Urinary bladder (tissue), 4 donors: ENCODE data around the gene TAF3. TPM values are rescaled to one million over a fixed set of nuclear protein-coding genes. Genes with fewer than 3 reads are reported as not detected.
"Not testable (repeated sequence)": the region's sequence is repeated elsewhere in the genome, so short reads cannot be mapped to it uniquely, and the experiment has no call there.

Source experiments
- DNase-seq: peaks from one replicate; pipeline ENCODE4 v3.0.0-alpha.2; 2015; ENCODE audit errors: extremely low spot score
- H3K27ac ChIP-seq: one replicate; pipeline ENCODE4 v1.5.1; 2013; ENCODE audit warnings: low read depth, mild to moderate bottlenecking, moderate library complexity
- H3K36me3 ChIP-seq: one replicate; pipeline ENCODE4 v1.6.1; 2013; ENCODE audit warnings: mild to moderate bottlenecking, moderate library complexity; ENCODE audit not compliant: insufficient read depth
- H3K4me1 ChIP-seq: one replicate; pipeline ENCODE4 v1.6.1; 2013; ENCODE audit warnings: mild to moderate bottlenecking, moderate library complexity; ENCODE audit not compliant: insufficient read depth
- H3K4me3 ChIP-seq: one replicate; pipeline ENCODE4 v1.5.1; 2013; ENCODE audit warnings: low read depth, low read length
- WGBS: extraction: QIAGEN DNeasy Blood & Tissue Kit; methylation state at CpG from one replicate; pipeline ENCODE4 v1.1.7; 2013; 5-methylcytosine and 5-hydroxymethylcytosine counted together
- polyA plus RNA-seq: library from polyadenylated mRNA; stranded (reverse); fragments of 200-250 nt; gene quantifications from one replicate; pipeline ENCODE4 v1.2.3, GENCODE V29; 2013
- total RNA-seq: library from RNA; depleted of rRNA; stranded (reverse); fragments of >200 nt; gene quantifications from one replicate; pipeline ENCODE4 v1.2.3, GENCODE V29; 2014
- donor health status: healthy with polysubstance abuse.
- donor health status: healthy.

TAF3 gene, protein sequence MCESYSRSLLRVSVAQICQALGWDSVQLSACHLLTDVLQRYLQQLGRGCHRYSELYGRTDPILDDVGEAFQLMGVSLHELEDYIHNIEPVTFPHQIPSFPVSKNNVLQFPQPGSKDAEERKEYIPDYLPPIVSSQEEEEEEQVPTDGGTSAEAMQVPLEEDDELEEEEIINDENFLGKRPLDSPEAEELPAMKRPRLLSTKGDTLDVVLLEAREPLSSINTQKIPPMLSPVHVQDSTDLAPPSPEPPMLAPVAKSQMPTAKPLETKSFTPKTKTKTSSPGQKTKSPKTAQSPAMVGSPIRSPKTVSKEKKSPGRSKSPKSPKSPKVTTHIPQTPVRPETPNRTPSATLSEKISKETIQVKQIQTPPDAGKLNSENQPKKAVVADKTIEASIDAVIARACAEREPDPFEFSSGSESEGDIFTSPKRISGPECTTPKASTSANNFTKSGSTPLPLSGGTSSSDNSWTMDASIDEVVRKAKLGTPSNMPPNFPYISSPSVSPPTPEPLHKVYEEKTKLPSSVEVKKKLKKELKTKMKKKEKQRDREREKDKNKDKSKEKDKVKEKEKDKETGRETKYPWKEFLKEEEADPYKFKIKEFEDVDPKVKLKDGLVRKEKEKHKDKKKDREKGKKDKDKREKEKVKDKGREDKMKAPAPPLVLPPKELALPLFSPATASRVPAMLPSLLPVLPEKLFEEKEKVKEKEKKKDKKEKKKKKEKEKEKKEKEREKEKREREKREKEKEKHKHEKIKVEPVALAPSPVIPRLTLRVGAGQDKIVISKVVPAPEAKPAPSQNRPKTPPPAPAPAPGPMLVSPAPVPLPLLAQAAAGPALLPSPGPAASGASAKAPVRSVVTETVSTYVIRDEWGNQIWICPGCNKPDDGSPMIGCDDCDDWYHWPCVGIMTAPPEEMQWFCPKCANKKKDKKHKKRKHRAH
- total RNA-seq (3.8 TPM), polyA plus RNA-seq (7.5 TPM)

DNA sequence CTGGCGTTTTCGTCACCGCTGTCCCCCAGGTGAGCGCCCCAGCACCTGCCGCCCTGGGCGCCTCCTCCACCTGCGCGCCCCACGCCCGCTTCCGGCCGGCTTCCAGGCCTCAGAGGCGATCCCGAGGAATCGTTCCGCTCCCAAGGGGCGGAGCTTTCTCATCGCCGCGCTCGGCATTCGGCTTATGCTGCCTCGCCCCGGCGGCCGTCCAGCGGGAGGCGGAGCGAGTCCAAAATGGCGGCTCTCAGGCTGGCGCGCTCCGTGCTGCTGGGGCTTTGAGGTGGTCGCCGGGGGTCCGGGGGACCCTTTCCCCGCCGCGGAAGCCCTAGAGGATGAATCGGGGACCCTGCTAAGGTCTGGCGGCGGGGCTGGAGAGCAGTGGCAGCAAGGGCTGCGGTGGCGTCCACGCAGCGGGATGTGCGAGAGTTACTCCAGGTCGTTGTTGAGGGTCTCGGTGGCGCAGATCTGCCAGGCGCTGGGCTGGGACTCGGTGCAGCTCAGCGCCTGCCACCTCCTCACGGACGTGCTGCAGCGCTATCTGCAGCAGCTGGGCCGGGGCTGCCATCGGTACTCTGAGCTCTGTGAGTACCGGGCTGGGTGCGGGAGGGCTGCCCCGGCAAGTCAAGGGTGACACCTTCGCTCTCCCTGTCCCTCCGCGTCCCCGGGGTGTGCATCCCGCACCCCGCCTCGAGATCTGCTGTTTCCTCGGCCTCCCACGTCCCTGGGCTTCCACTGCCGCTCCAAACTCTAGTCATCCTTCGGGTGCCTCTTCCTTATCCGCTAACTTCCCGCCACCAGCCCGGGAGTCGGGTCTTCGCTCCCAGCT is at the start of gene TAF3:
TAF3 (plus strand) TSS at position 211 of the 826 bp plus-strand sequence; CDS start at position 416, 205 bp downstream.
- peak within 1 kb of the TSS; percentile 89 for H3K4me3 ChIP-seq
- WGBS, result under 1% methylated on average over 77 of the region's 77 CpGs
- no peak within 1 kb of the TSS for H3K27ac ChIP-seq
- H3K4me1 ChIP-seq, result no peaks in the 10 kb centered on the region
- peak; percentile 72 for DNase-seq
- no peaks in the 10 kb centered on the region for H3K36me3 ChIP-seq

DNA sequence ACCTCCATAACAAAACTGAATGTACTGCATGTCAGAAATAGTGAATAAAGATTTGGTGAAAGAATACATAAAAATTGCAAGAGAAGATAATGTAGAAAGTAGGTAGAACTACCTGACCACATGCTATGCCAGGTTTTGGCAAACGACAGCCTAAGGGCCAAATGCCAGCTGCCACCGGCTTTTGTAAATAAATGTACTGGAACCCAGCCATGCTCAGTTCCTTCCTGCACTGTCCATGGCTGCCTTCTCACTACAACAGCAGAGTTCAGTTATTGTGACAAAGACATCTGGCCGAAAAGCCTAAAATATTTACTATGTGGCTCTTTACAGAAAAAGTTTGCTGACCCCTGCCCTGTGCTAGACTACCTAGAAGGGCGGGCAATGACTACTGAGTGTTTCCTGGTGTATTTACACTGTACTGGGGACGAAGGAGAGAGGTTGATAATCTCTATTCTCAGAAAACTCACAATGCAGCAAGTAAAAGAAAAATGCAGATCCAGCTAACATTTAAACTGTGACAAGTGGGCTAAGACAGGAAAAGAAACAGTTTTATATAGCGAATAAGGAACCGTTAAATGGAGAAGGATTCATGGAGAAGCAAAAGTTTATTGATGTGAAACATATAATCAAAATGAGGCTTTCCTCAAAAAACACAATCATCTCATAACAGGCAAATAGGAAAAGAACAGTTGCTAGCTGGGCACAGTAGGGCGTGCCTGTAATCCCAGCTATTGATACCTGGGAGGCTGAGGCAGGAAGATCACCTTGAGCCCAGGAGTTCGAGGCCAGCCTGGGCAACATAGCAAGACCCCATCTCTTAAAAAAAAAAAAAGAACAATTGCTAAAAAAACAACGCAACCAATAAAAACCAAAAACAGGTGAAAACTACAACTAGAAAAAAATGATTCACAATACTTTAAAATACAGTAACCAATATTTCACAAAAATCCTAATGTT is 44.2 kb upstream of the TAF3 start:
- WGBS, result 78% methylated on average over 10 of the region's 10 CpGs
- H3K36me3 ChIP-seq, result peaks cover 7% of the 10 kb centered on the region
- no peak overlapping the region for H3K4me3 ChIP-seq
- no peak for DNase-seq
- H3K4me1 ChIP-seq, result no peaks in the 10 kb centered on the region
- H3K27ac ChIP-seq, result no peak overlapping the region

DNA sequence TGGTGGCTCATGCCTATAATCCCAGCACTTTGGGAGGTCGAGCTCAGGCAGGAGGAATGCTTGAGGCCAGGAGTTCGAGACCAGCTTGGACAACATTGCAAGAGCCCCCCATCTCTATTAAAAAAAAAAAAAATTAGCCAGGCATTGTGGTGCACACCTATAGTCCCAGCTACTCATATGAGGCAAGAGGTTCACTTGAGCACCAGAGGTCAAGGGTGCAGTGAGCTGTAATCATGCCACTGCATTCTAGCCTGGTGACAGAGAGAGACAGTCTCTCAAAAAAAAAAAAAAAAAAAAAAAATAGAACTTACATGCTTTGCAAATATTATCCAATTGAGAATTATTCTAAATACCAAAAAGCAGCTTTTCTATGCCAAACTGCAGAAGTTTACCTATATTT is 41.5 kb upstream of the TAF3 start:
- Histone ChIP-seq H3K4me1 (no peaks in the 10 kb centered on the region), H3K4me3 (no peak overlapping the region), H3K36me3 (peaks cover 5% of the 10 kb centered on the region), H3K27ac (no peak overlapping the region)
- no peak for DNase-seq
- 96% methylated on average over 2 of the region's 2 CpGs for WGBS

DNA sequence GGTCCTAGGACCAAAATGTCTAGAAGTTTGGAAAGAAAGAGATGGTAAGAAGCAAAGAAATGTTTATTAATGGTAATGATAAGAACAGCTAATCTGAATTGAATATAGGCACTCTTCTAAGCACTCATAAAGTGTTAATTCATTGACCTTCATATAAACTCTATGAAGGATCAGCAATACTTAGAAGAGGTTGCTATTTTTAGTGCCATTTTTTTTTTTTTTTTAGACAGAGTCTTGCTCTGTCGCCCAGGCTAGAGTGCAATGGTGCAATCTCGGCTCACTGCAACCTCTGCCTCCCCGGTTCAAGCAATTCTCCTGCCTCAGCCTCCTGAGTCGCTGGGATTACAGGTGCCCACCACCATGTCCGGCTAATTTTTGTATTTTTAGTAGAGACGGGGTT is 36.1 kb upstream of the TAF3 start:
- 88% methylated on average over 6 of the region's 6 CpGs for WGBS
- H3K4me1 ChIP-seq, H3K36me3 ChIP-seq, H3K4me3 ChIP-seq, H3K27ac ChIP-seq, DNase-seq: not testable (repeated sequence)

DNA sequence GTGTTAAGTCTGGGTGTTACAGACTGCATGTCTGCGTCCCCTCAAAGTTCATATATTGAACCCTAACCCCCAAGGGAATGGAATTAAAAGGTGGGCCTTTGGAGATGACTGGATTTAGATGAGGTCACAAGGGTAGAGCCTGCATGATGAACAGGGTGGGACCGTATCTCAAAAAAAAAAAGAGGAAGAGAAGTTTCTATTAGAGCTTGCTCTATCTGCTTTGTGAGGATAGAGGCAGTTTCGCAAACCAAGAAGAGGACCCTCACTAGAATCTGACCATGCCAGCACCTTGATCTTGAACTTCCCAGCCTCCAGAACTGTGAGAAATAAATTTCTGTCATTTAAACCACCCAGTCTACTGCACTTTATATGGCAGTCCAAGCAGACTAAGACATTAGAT is 31.9 kb upstream of the TAF3 start:
- H3K4me1 ChIP-seq, result peaks cover 4% of the 10 kb centered on the region

DNA sequence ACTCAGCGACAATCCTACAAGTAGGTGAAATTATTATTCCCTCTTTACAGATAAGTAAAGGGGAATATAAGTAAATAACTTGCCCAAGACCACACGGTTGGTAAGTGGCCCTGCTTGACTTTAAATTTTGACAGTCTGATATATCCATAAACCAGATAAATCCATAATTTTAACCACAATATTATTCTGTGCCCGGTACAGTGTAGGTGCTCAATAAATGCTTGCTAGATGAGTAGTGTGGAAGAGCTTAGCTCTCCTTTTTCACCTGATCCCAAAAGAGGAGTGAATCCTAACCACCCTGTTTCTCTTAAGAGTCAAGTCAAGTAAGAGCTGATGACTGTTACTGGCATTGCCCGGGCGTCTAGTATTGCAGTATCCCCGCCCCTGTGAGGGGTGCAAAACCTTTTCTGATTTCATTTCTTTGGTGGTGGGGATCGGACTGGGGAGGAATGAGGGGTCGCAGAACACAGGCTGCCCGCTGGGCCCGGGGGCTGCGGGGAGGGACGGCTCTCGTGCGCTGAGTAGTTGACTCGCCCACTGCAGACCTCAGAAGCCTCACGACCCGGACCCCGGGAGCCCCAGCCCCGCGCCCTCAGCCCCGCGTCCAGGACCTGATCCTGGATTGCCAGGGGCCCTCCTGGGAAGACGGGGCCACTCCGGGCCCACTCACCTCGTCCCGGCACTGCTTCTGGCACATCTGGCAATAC is 31.0 kb upstream of the TAF3 start:
- H3K36me3 ChIP-seq, result no peaks in the 10 kb centered on the region
- 2% methylated on average over 26 of the region's 26 CpGs for WGBS
- H3K4me1 ChIP-seq, result peaks cover 4% of the 10 kb centered on the region
- H3K4me3 ChIP-seq, result peak overlapping the region; percentile 96
- DNase-seq, result no peak
- peak overlapping the region; percentile 23 for H3K27ac ChIP-seq

More for the DNA sequence above, 31.9 kb upstream of the TAF3 start:
- no peak for DNase-seq
- H3K4me3 ChIP-seq, result peak overlapping the region; percentile 96
- 86% methylated on average over 3 of the region's 3 CpGs for WGBS
- no peak overlapping the region for H3K27ac ChIP-seq
- H3K36me3 ChIP-seq, result no peaks in the 10 kb centered on the region

DNA sequence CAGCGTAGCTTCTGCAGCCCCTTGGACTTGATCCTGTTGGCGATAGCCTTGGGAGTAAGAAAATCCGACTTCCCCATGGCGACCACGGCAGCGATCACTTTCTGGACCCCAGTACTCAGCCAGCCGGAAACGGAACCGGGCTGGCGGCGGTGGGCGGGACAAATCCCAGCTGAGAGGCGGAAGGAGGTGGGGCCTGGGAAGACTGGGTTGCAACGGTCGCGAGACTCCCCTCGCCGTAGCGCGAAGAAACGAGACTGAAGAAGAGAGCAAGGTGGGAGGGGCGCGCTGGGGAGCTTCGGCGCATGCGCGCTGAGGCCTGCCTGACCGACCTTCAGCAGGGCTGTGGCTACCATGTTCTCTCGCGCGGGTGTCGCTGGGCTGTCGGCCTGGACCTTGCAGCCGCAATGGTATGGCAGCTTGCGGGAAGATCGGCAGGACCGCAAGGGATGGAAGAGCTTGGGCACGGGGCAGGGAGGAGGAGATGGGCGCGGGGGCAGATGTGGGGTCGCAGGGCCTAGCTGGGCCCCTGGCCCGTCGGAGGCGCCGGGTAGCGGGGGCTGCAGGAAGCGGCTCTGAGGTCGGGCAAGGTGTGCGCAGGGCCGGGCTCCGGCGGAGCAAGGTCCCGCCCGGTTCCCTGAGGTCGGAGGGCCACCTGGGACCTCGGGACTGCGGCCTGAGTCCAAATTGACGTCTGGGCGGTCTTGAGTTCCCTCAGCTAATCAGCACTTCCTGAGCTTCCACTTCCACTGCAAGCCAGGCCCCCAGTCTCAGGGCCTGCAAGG is 30.3 kb upstream of the TAF3 start, which contains the start of the genes ATP5F1C and KIN:
ATP5F1C (plus strand) TSS at position 321 of the 782 bp plus-strand sequence; CDS start at position 352, 31 bp downstream.
KIN (minus strand) TSS at position 137 of the 782 bp plus-strand sequence; CDS start at position 77, 60 bp downstream.
- H3K4me1 ChIP-seq, result peaks cover 4% of the 10 kb centered on the region
- H3K4me3 ChIP-seq, result peak within 1 kb of the TSS; percentile 96
- peak; percentile 92 for DNase-seq
- peaks cover 2% of the 10 kb centered on the region for H3K36me3 ChIP-seq
- under 1% methylated on average over 59 of the region's 59 CpGs for WGBS
- H3K27ac ChIP-seq, result peak within 1 kb of the TSS; percentile 53

DNA sequence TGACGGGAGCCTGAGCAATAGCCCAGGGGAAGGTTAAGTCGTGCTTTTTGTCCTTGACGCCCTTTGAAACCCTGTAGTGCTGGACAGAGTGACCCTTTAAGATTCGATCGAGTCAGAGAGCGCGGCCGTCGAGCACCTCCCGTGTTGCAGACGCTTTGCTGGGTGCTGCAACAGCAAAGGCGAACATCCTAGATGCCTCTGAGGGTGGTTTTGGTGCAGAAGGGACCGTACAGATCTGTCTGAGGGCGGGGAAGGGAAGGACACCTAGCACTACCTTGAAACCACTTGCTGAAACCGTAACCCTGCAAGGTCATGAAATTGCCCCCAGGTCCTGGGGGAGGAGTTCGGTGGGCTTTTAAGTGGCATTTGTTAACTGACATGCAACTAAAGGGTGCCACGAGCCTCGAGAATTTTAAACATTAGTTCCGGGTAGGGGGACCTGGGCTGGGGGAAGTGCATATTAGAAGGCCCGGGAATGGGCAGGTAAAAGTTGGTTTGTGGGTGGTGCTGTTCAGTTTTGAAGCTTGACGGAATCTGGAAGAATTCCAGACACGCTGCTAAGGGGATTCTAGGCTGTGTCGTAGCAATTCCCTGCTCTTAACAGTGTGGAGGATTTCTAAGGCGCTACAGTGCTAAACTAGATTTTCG is 29.5 kb upstream of the TAF3 start:
- WGBS, result 2% methylated on average over 25 of the region's 25 CpGs
- H3K36me3 ChIP-seq, result peaks cover 2% of the 10 kb centered on the region
- DNase-seq, result no peak
- H3K4me1 ChIP-seq, result peaks cover 4% of the 10 kb centered on the region
- H3K4me3 ChIP-seq, result peak overlapping the region; percentile 96
- peak overlapping the region; percentile 53 for H3K27ac ChIP-seq

DNA sequence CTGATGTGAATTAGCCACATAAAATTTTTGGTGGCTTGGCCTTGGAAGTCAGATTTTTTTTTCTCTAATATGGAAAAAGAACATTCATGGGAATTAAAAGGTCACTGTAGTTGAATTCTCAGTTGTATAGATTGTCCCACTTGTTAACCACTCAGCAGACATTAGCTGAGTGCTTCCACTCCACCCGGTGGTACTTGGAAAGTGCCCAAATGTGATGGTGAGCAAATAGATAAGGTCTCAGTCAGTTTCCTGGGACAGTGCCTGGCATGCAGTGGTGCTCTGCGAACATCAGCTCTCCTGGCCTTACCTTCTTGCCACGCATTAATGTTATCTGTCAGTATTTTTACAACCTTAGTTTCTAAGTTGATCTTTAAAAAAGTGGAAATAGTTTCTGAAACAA is 28.9 kb upstream of the TAF3 start:
- peaks cover 4% of the 10 kb centered on the region for H3K4me1 ChIP-seq
- H3K36me3 ChIP-seq, result peaks cover 2% of the 10 kb centered on the region
- no peak overlapping the region for H3K27ac ChIP-seq
- DNase-seq, result no peak
- H3K4me3 ChIP-seq, result no peak overlapping the region
- 36% methylated on average over 3 of the region's 3 CpGs for WGBS

DNA sequence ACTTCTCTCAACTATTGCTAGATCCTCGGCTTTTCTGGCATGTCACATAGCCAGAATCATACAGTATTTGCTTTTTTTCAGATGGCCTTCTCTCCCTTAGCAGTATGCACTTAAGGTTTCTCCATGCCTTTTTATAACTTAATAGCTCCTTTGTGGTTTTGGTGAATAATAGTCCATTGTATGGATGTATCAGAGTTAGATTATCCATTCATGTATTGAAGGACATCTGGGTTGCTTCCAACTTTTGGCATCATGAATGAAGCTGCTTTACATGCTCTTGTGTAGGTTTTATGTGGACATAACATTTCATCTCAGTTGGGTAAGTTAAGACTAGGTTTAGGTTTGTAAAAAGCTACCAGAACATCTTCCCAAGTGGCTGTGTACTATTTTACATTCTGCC is 25.8 kb upstream of the TAF3 start:
- peaks cover 2% of the 10 kb centered on the region for H3K36me3 ChIP-seq
- 82% methylated on average over 1 of the region's 1 CpG for WGBS
- no peak for DNase-seq
- peaks cover 2% of the 10 kb centered on the region for H3K4me1 ChIP-seq
- no peak overlapping the region for H3K4me3 ChIP-seq
- H3K27ac ChIP-seq, result no peak overlapping the region
